Caco-2 (cell line): ENCODE data around the gene ACSBG1. TPM values are rescaled to one million over a fixed set of nuclear protein-coding genes. Genes with fewer than 3 reads are reported as not detected.

Experiments used
- BruUV-seq: library from RNA; stranded (reverse); fragments of 400-500 nt; replicated peaks from 2 replicates; lab custom pipeline; 2021; lab: Mats Ljungman, UMichigan
- CTCF ChIA-PET: fragments of 300-600 bp; sonication (Branson Sonifier 250); formaldehyde crosslinking; loops from one replicate; lab custom pipeline; 2022; ENCODE audit warnings: antibody characterized with exemption; lab: Charles Lee
- POLR2A ChIA-PET: fragments of 300-600 bp; sonication (Branson Sonifier 250); formaldehyde crosslinking; loops from one replicate; lab custom pipeline; 2022; ENCODE audit warnings: antibody characterized with exemption; lab: Charles Lee
- DNase-seq, 2 experiments: peaks; one replicate each; pipeline versions ENCODE4 v3.0.0 to v3.0.0-alpha.2; 2020 to 2022
- H3K27me3 ChIP-seq: replicated peaks from 2 replicates; pipeline ENCODE4 v1.6.0; 2011; ENCODE audit warnings: low read length; ENCODE audit not compliant: control insufficient read depth, insufficient read depth
- H3K36me3 ChIP-seq: 2 replicates; pipeline ENCODE4 v1.5.1; 2011; ENCODE audit warnings: low read length; ENCODE audit not compliant: control insufficient read depth, insufficient read depth
- H3K4me1 ChIP-seq: fragments of 250-450 bp; sonication (Bioruptor Pico); 2 replicates; pipeline ENCODE4 v1.5.1; 2020; ENCODE audit warnings: mild to moderate bottlenecking
- H3K4me3 ChIP-seq: 2 replicates; pipeline ENCODE4 v1.5.1; 2011; ENCODE audit warnings: low read depth, mild to moderate bottlenecking, control low read depth, low read length
- H3K9me3 ChIP-seq: fragments of 250-450 bp; sonication (Bioruptor Pico); 2 replicates; pipeline ENCODE4 v1.5.1; 2020; ENCODE audit warnings: mild to moderate bottlenecking, moderate library complexity
- H3K27ac Mint-ChIP-seq: one replicate; pipeline ENCODE4 v1.8.0; 2022; ENCODE audit warnings: mixed read lengths; ENCODE audit not compliant: unreplicated experiment
- H3K27me3 Mint-ChIP-seq: one replicate; pipeline ENCODE4 v1.8.0; 2022; ENCODE audit warnings: mixed read lengths; ENCODE audit not compliant: insufficient read depth, unreplicated experiment
- H3K36me3 Mint-ChIP-seq: one replicate; pipeline ENCODE4 v1.8.0; 2022; ENCODE audit warnings: mild to moderate bottlenecking, mixed read lengths; ENCODE audit not compliant: insufficient read depth, unreplicated experiment
- H3K4me1 Mint-ChIP-seq: one replicate; pipeline ENCODE4 v1.8.0; 2022; ENCODE audit warnings: low read depth, mixed read lengths; ENCODE audit not compliant: unreplicated experiment
- H3K4me3 Mint-ChIP-seq: one replicate; pipeline ENCODE4 v1.8.0; 2022; ENCODE audit warnings: mild to moderate bottlenecking, moderate library complexity, mixed read lengths; ENCODE audit not compliant: unreplicated experiment
- H3K9me3 Mint-ChIP-seq: one replicate; pipeline ENCODE4 v1.8.0; 2022; ENCODE audit warnings: mixed read lengths; ENCODE audit not compliant: unreplicated experiment
- CTCF ChIP-seq, 2 experiments: fragments of 200-600 bp in 1 of 2; IDR thresholded peaks; 1 replicate in 1 of 2; 2 replicates in 1 of 2; pipeline versions ENCODE4 v1.5.1 to v1.8.0; 2011 to 2022; ENCODE audit warnings: antibody characterized with exemption in 1 of 2, control low read depth in 1 of 2, inconsistent platforms in 1 of 2, low read depth in 1 of 2, low read length in 1 of 2, mild to moderate bottlenecking in 1 of 2, moderate library complexity in 1 of 2; ENCODE audit not compliant: insufficient read depth in 1 of 2, severe bottlenecking in 1 of 2, unreplicated experiment in 1 of 2
- intact Hi-C: fragments of 100-400 bp; cut with micrococcal nuclease; formaldehyde crosslinking; loops from one replicate; pipeline ENCODE4 v1.10.0; 2022; ENCODE audit not compliant: unreplicated experiment
- total RNA-seq: library from RNA; stranded (reverse); gene quantifications from 2 replicates; pipeline ENCODE4 v1.2.3, GENCODE V29; 2022

Gene ACSBG1
- total RNA-seq, 1 experiment from 2014 or later, result not detected

DNA sequence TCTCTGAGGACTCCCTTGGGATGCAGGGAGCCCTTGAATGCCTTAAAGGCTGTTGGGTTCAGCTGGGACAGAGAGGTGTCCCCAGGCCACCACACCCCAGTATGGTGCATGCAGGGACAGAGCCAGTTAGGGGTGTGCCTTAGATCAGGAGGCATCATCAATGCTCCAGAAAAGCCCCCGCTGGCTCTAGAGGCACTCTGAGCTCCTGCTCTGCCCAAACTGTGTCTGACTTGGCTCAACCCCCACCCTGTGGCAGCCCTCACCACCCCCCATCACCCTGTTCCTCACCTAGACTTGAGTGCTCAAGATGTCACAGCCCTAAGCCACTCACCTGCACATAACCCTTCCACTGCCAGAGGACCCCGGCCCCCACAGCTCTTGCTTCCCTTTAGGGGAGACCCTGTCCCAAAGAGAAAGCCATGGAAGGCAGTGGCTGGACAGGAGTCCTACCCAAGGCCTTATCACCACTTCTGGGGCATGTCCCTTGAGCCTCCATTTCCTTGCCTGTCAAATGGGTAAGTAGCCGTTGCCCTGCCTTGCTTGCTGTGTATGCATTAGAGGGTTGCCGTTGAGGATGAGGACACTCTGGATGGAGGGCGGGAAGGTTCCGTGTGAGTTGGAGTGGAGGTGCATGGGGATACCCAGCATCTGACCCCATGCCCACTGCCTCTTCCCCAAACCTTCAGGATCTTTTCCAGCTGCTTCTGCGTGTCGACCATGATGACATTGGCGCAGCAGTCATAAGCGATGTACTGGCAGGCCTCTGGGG, 41.4 kb downstream of the ACSBG1 start:
- no peaks in the 10 kb centered on the region for H3K36me3 ChIP-seq
- DNase-seq, result no peak
- H3K4me1 Mint-ChIP-seq, result no peaks in the 10 kb centered on the region
- H3K4me3 Mint-ChIP-seq, result no peak overlapping the region
- H3K9me3 Mint-ChIP-seq, result peaks cover 10% of the 10 kb centered on the region
- H3K4me3 ChIP-seq, result no peak overlapping the region
- no peaks in the 10 kb centered on the region for H3K27me3 Mint-ChIP-seq
- POLR2A ChIA-PET, result no interaction called here
- no peaks in the 10 kb centered on the region for H3K4me1 ChIP-seq
- no TSS peak for BruUV-seq
- no peak for TF ChIP-seq CTCF (IDR thresholded peaks at IDR 0.05; ENCODE audit: insufficient read depth in 1 of 2, low read depth in 1 of 2, low read length in 1 of 2, severe bottlenecking in 1 of 2, unreplicated experiment in 1 of 2)
- no peaks in the 10 kb centered on the region for H3K9me3 ChIP-seq
- H3K36me3 Mint-ChIP-seq, result no peaks in the 10 kb centered on the region
- H3K27ac Mint-ChIP-seq, result no peak overlapping the region
- intact Hi-C loops, result no loop called here
- no peaks in the 10 kb centered on the region for H3K27me3 ChIP-seq
- CTCF ChIA-PET, result interaction anchor here (0.5 to 1.5 kb wide), 3 partner anchors 80 to 372 kb away, joined by 4 read pairs; partner anchors contain the start of gene CHRNA5

DNA sequence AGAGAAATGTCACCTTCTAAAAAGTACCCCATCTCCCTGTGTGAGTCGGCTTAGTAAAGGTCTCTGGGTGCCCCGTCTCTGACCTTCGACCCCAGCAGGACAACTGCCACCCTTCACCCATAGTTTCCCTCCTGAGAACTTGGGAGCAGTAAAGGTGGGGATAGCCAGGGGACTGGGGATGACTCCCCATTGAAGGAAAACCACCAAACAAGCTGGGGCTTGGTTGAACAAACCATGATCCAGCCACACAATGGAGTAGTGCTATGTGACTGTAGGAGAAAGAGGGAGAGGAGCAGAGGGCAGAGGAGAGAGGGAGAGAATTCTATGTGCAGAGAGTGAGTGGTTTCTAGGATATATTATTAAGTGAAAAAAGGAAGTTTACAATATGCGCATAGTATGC, 51.5 kb downstream of the ACSBG1 start:
- Mint-ChIP-seq H3K27me3 (no peaks in the 10 kb centered on the region), H3K9me3 (no peaks in the 10 kb centered on the region), H3K27ac (no peak overlapping the region), H3K4me1 (no peaks in the 10 kb centered on the region), H3K4me3 (no peak overlapping the region), H3K36me3 (no peaks in the 10 kb centered on the region)
- TF ChIP-seq CTCF (IDR thresholded peaks at IDR 0.05; ENCODE audit: insufficient read depth in 1 of 2, low read depth in 1 of 2, low read length in 1 of 2, severe bottlenecking in 1 of 2, unreplicated experiment in 1 of 2), result no peak
- ChIA-PET CTCF (no interaction called here), POLR2A (no interaction called here)
- Histone ChIP-seq H3K4me3 (no peak overlapping the region), H3K9me3 (no peaks in the 10 kb centered on the region), H3K4me1 (no peaks in the 10 kb centered on the region), H3K36me3 (no peaks in the 10 kb centered on the region), H3K27me3 (no peaks in the 10 kb centered on the region)
- DNase-seq, result no peak
- intact Hi-C loops, result no loop called here
- BruUV-seq, result no TSS peak

- CTCF ChIA-PET, result interaction anchor here (0.6 kb wide), 2 partner anchors 69 to 167 kb away, joined by 4 to 6 read pairs; no protein-coding TSS in a partner anchor
- DNase-seq, result no peak
- no peak overlapping the region for H3K4me3 Mint-ChIP-seq
- no peak overlapping the region for H3K27ac Mint-ChIP-seq
- H3K36me3 Mint-ChIP-seq, result no peaks in the 10 kb centered on the region
- no peaks in the 10 kb centered on the region for H3K4me1 Mint-ChIP-seq
- no peaks in the 10 kb centered on the region for H3K4me1 ChIP-seq
- no peaks in the 10 kb centered on the region for H3K9me3 Mint-ChIP-seq
- H3K9me3 ChIP-seq, result no peaks in the 10 kb centered on the region
- no peaks in the 10 kb centered on the region for H3K27me3 Mint-ChIP-seq
- H3K27me3 ChIP-seq, result no peaks in the 10 kb centered on the region
- intact Hi-C loops, result no loop called here
- POLR2A ChIA-PET, result no interaction called here
- TF ChIP-seq CTCF (IDR thresholded peaks at IDR 0.05; ENCODE audit: insufficient read depth in 1 of 2, low read depth in 1 of 2, low read length in 1 of 2, severe bottlenecking in 1 of 2, unreplicated experiment in 1 of 2), result no peak
- no TSS peak for BruUV-seq
- H3K4me3 ChIP-seq, result no peak overlapping the region
- H3K36me3 ChIP-seq, result no peaks in the 10 kb centered on the region
These were observed 52.0 kb downstream of the ACSBG1 start for GRCh38 chr15:78182336-78182700.
